Measurements from ENCODE around the gene LRFN4. TPM values are rescaled to one million over a fixed set of nuclear protein-coding genes. Genes with fewer than 3 reads are reported as not detected.
"Not testable (repeated sequence)": the region's sequence is repeated elsewhere in the genome, so short reads cannot be mapped to it uniquely, and the experiment has no call there.

LRFN4 gene
- total and polyA plus RNA-seq, 2 of the 8 experiments (the other 6 are each of a cell fraction or from before 2014, with no cell fraction given), result 49.8 to 64.3 TPM

GRCh38 chr11:66824573-66824972 is 32.3 kb upstream of the LRFN4 start:
- H3K4me2 ChIP-seq (ENCODE audit: insufficient read depth in 1 of 2, low read depth in 2 of 2, low read length in 2 of 2); H3K4me1 ChIP-seq (replicated peaks in 1 of 4; ENCODE audit: control insufficient read depth in 3 of 4, insufficient read depth in 4 of 4, low read length in 3 of 4); H3K56ac ChIP-seq (replicated peaks; ENCODE audit: insufficient read length, low read depth, low read length); H2BK15ac ChIP-seq (ENCODE audit: low read length); FAIRE-seq; H3K23ac ChIP-seq (ENCODE audit: insufficient read length); H3K9ac ChIP-seq (replicated peaks in 1 of 4; ENCODE audit: extremely low read depth in 1 of 4, low read depth in 3 of 4, low read length in 3 of 4); H3K79me1 ChIP-seq (ENCODE audit: low read depth, low read length); H2BK12ac ChIP-seq (ENCODE audit: low read depth, low read length); H2AK5ac ChIP-seq (ENCODE audit: low read depth, low read length); H4K20me1 ChIP-seq (replicated peaks in 1 of 2; ENCODE audit: control insufficient read depth in 1 of 2, insufficient read depth in 2 of 2, low read length in 2 of 2); H3K79me2 ChIP-seq (ENCODE audit: control insufficient read depth in 1 of 2, insufficient read depth in 2 of 2, low read length in 2 of 2); H2AFZ ChIP-seq (ENCODE audit: low read length); H4K91ac ChIP-seq (replicated peaks; ENCODE audit: insufficient read length, low read length); H3K4ac ChIP-seq (replicated peaks; ENCODE audit: insufficient read length, low read depth, low read length); H3K23me2 ChIP-seq (ENCODE audit: low read depth, low read length); H3K27ac ChIP-seq (ENCODE audit: low read depth, low read length); DNase-seq (ENCODE audit: low read depth in 1 of 2, low spot score in 2 of 2); H4K8ac ChIP-seq (ENCODE audit: extremely low read depth, insufficient read depth, low read length); H2BK20ac ChIP-seq (ENCODE audit: low read length); H2BK120ac ChIP-seq (replicated peaks; ENCODE audit: low read depth, low read length); H3K14ac ChIP-seq (ENCODE audit: insufficient read length); H3K4me3 ChIP-seq (ENCODE audit: extremely low read depth in 1 of 4, insufficient read depth in 2 of 4, low read depth in 3 of 4, low read length in 4 of 4); H3K9me3 ChIP-seq (ENCODE audit: insufficient read depth in 2 of 2, low read depth in 1 of 2, low read length in 1 of 2); H3K27me3 ChIP-seq (replicated peaks in 1 of 4; ENCODE audit: control insufficient read depth in 3 of 4, extremely low read depth in 1 of 4, insufficient read depth in 3 of 4, low read length in 3 of 4); H4K5ac ChIP-seq (ENCODE audit: insufficient read length, low read depth, low read length); H3K18ac ChIP-seq (ENCODE audit: extremely low read depth, low read length); POLR2A ChIA-PET (ENCODE audit: partially characterized antibody); H2BK5ac ChIP-seq (ENCODE audit: low read depth, low read length): not testable (repeated sequence)
- CTCF ChIA-PET (ENCODE audit: partially characterized antibody), result interaction anchor here (0.7 kb wide), 1 partner anchor 438 kb away, joined by 3 read pairs; no protein-coding TSS in a partner anchor
- H3K36me3 ChIP-seq (ENCODE audit: control insufficient read depth in 2 of 4, insufficient read depth in 4 of 4, low read length in 3 of 4), result peaks cover 0 to 14% (median 4%) of the 10 kb centered on the region in 4 experiments; a peak in 4 of 8 replicates
- WGBS, 2 experiments (ENCODE audit: extremely low coverage in 1 of 2, insufficient coverage in 1 of 2, insufficient read length in 1 of 2, insufficient replicate concordance in 2 of 2, low coverage in 1 of 2, low lambda C conversion rate in 2 of 2, missing lambda C conversion rate in 1 of 2), result 75% methylated on average over 3 of the region's 4 CpGs; no CpG with 5 or more reads in 1 of the 2 experiments

Data from H1 (cell line).